K562 (cell line): ENCODE results near the gene UBE2Q1. TPM values are rescaled to one million over a fixed set of nuclear protein-coding genes. Genes with fewer than 3 reads are reported as not detected.

ENCODE experiments used
- ATAC-seq: fragments of 200-7000 bp; cut with Tn5 transposase; 3 replicates; pipeline ENCODE4 v1.9.1; 2020; ENCODE audit warnings: moderate library complexity
- BruUV-seq: library from RNA; stranded (reverse); fragments of 400-500 nt; replicated peaks from 2 replicates; lab custom pipeline; 2021; lab: Mats Ljungman, UMichigan
- CTCF ChIA-PET: fragments of 300-600 bp; formaldehyde crosslinking; extraction: SDS; loops from one replicate; lab custom pipeline; 2021; ENCODE audit warnings: low intra/inter-chr PET ratio; lab: Yijun Ruan, JAX
- POLR2A ChIA-PET: fragments of 300-600, 350-650 bp; sonication (Branson Sonifier 250); formaldehyde crosslinking; extraction: SDS; loops from one replicate; lab custom pipeline; 2021; ENCODE audit warnings: antibody characterized with exemption, inconsistent platforms; lab: Yijun Ruan, JAX
- DNase-seq, 4 experiments: peaks; one replicate each; pipeline versions ENCODE4 v3.0.0 to v3.0.0-alpha.2; 2011 to 2018; ENCODE audit warnings: low spot score in 3 of 4, mixed read lengths in 3 of 4; ENCODE audit errors: extremely low read depth in 1 of 4
- FAIRE-seq: peaks from 2 replicates; lab custom pipeline; 2011; peaks lifted over from hg19 to GRCh38; lab: Jason Lieb, UNC
- H2AFZ ChIP-seq: 2 replicates; pipeline ENCODE4 v1.6.0; 2011; ENCODE audit warnings: low read depth, low read length, control low read depth, inconsistent platforms
- H3K27ac ChIP-seq: fragments of 200-600 bp; 3 replicates; pipeline ENCODE4 v1.8.0; 2011; ENCODE audit warnings: low read depth, mild to moderate bottlenecking, control low read depth, inconsistent platforms, low read length, moderate library complexity, mixed read lengths; ENCODE audit errors: extremely low read depth
- H3K27me3 ChIP-seq, 2 experiments: fragments of 300-600 bp in 1 of 2; 2 replicates in 1 of 2; 3 replicates in 1 of 2; pipeline versions ENCODE4 v1.6.0 to v1.8.0; 2011; ENCODE audit warnings: inconsistent platforms in 2 of 2, low read length in 2 of 2, mild to moderate bottlenecking in 1 of 2, mixed read lengths in 1 of 2, moderate library complexity in 1 of 2; ENCODE audit not compliant: control insufficient read depth in 2 of 2, insufficient read depth in 2 of 2
- H3K36me3 ChIP-seq: fragments of 300-600 bp; 3 replicates; pipeline ENCODE4 v1.8.0; 2011; ENCODE audit warnings: mild to moderate bottlenecking, low read length, inconsistent platforms; ENCODE audit not compliant: control insufficient read depth, insufficient read depth
- H3K4me1 ChIP-seq, 2 experiments: fragments of 200-600 bp in 1 of 2; replicated peaks in 1 of 2; 2 replicates in 1 of 2; 3 replicates in 1 of 2; pipeline versions ENCODE4 v1.5.1 to v1.8.0; 2011; ENCODE audit warnings: inconsistent platforms in 2 of 2, low read length in 2 of 2, mild to moderate bottlenecking in 1 of 2, mixed read lengths in 1 of 2, moderate library complexity in 1 of 2; ENCODE audit not compliant: control insufficient read depth in 2 of 2, insufficient read depth in 2 of 2
- H3K4me2 ChIP-seq: 2 replicates; pipeline ENCODE4 v1.6.1; 2011; ENCODE audit warnings: low read length, control low read depth, inconsistent platforms, mixed read lengths; ENCODE audit not compliant: insufficient read depth
- H3K4me3 ChIP-seq: fragments of 200-600 bp; sonication (generic), shearing (Covaris generic); 2 replicates; pipeline ENCODE4 v1.5.1; 2016; ENCODE audit warnings: control low read depth, inconsistent platforms
- H3K79me2 ChIP-seq: fragments of 200-600 bp; 3 replicates; pipeline ENCODE4 v1.8.0; 2011; ENCODE audit warnings: low read length, inconsistent platforms; ENCODE audit not compliant: control insufficient read depth, insufficient read depth
- H3K9ac ChIP-seq, 2 experiments: 2 replicates each; pipeline versions ENCODE4 v1.6.0 to v1.6.1; 2011; ENCODE audit warnings: low read depth in 2 of 2, low read length in 2 of 2, control low read depth in 1 of 2, inconsistent platforms in 1 of 2, mild to moderate bottlenecking in 1 of 2, mixed read lengths in 1 of 2; ENCODE audit not compliant: insufficient read depth in 1 of 2
- H3K9me1 ChIP-seq: one replicate; pipeline ENCODE4 v1.6.0; 2011; ENCODE audit warnings: inconsistent platforms, mild to moderate bottlenecking, low read length, moderate library complexity; ENCODE audit not compliant: control insufficient read depth, insufficient read depth
- H3K9me3 ChIP-seq: replicated peaks from 2 replicates; pipeline ENCODE4 v1.5.1; 2011; ENCODE audit warnings: low read depth, low read length, inconsistent platforms; ENCODE audit not compliant: control insufficient read depth, insufficient read depth
- H4K20me1 ChIP-seq: replicated peaks from 2 replicates; pipeline ENCODE4 v1.6.1; 2011; ENCODE audit warnings: low read length, inconsistent platforms, mixed read lengths; ENCODE audit not compliant: control insufficient read depth, insufficient read depth
- CAMTA2 ChIP-seq: fragments of 250-450 bp; sonication (Bioruptor Pico); conservative IDR thresholded peaks from 2 replicates; pipeline ENCODE4 v1.5.1; 2022
- ETV6 ChIP-seq, 3 experiments: fragments of 150-350 bp in 1 of 3; sonication (generic) in 1 of 3; formaldehyde crosslinking in 1 of 3; IDR thresholded peaks; 2 replicates each; pipeline versions ENCODE4 v1.6.1 to v1.8.0; 2014 to 2022; ENCODE audit warnings: borderline replicate concordance in 2 of 3, low read depth in 2 of 3, antibody characterized with exemption in 1 of 3, low read length in 1 of 3, mild to moderate bottlenecking in 1 of 3, missing genetic modification reagents in 1 of 3
- GTF2B ChIP-seq: IDR thresholded peaks from 2 replicates; pipeline ENCODE4 v1.6.1; 2011; ENCODE audit not compliant: insufficient read length; ENCODE audit errors: extremely low read depth
- HEY1 ChIP-seq: fragments of 250-450 bp; sonication (Bioruptor Pico); IDR thresholded peaks from 2 replicates; pipeline ENCODE4 v1.5.0; 2020; ENCODE audit warnings: mild to moderate bottlenecking, moderate library complexity, borderline replicate concordance
- MAFK ChIP-seq: IDR thresholded peaks from 2 replicates; pipeline ENCODE4 v1.6.1; 2011; ENCODE audit warnings: low read length, improper control_type of control experiment
- MEF2D ChIP-seq: conservative IDR thresholded peaks from 2 replicates; pipeline ENCODE4 v1.6.1; 2016; ENCODE audit warnings: low read depth, missing genetic modification characterization, missing compliant biosample characterization
- SMARCC2 ChIP-seq: fragments of 450-650 bp; IDR thresholded peaks from 2 replicates; pipeline ENCODE4 v1.6.1; 2017; ENCODE audit warnings: antibody characterized with exemption, moderate library complexity, mild to moderate bottlenecking, low read depth
- XRCC3 ChIP-seq: fragments of 450-650 bp; IDR thresholded peaks from 2 replicates; pipeline ENCODE4 v1.6.1; 2017; ENCODE audit warnings: mild to moderate bottlenecking, moderate library complexity
- ZBTB43 ChIP-seq: sonication (generic); formaldehyde crosslinking; IDR thresholded peaks from 2 replicates; pipeline ENCODE4 v1.8.0; 2023; ENCODE audit warnings: mild to moderate bottlenecking, missing genetic modification reagents
- ZFP36 ChIP-seq: fragments of 150-350 bp; IDR thresholded peaks from 2 replicates; pipeline ENCODE4 v1.6.1; 2018; ENCODE audit warnings: low read length, low read depth; ENCODE audit not compliant: partially characterized antibody
- ZHX1 ChIP-seq: fragments of 150-350 bp; conservative IDR thresholded peaks from 2 replicates; pipeline ENCODE4 v1.6.1; 2014; ENCODE audit warnings: low read length
- ZNF121 ChIP-seq: sonication (generic); formaldehyde crosslinking; conservative IDR thresholded peaks from 2 replicates; pipeline ENCODE4 v1.8.0; 2022; ENCODE audit warnings: missing genetic modification reagents
- ZNF696 ChIP-seq: fragments of 250-450 bp; sonication (Bioruptor Pico); conservative IDR thresholded peaks from 2 replicates; pipeline ENCODE4 v1.4.0; 2020; ENCODE audit warnings: mild to moderate bottlenecking, moderate library complexity
- ZNF766 ChIP-seq: fragments of 200-800 bp; sonication (Bioruptor generic); conservative IDR thresholded peaks from 2 replicates; pipeline ENCODE4 v1.6.1; 2016; ENCODE audit warnings: missing genetic modification characterization, missing compliant biosample characterization
- WGBS: fragments of 100-300 bp; shearing (Covaris generic); methylation state at CpG from one replicate; pipeline ENCODE4 v1.1.6; 2016; ENCODE audit warnings: low coverage, mixed read lengths; ENCODE audit not compliant: insufficient coverage; ENCODE audit errors: missing lambda C conversion rate; 5-methylcytosine and 5-hydroxymethylcytosine counted together
- in situ Hi-C: fragments of 300-500 bp; cut with MboI; formaldehyde crosslinking; loops from 4 replicates; pipeline ENCODE4 v1.15.0; 2018; ENCODE audit warnings: inconsistent platforms, mixed read lengths
- intact Hi-C: fragments of 100-400 bp; cut with micrococcal nuclease; formaldehyde crosslinking; loops from 2 replicates; pipeline ENCODE4 v1.14.2; 2022
- polyA plus RNA-seq, 8 experiments: library from polyadenylated mRNA; depleted of rRNA in 4 of 8; stranded (reverse) in 5 of 8; unstranded in 3 of 8; fragments of >200 nt; fragmentation: Nextera tagmentation in 2 of 8; fragmentation: Illumina TruSeq in 1 of 8; extraction: Ambion mirVana in 2 of 8; extraction: Trizol in 1 of 8; gene quantifications; 2 replicates each; pipeline versions ENCODE4 v1.2.1 to v1.2.3, GENCODE V29; 2011 to 2014; ENCODE audit warnings: inconsistent platforms in 1 of 8, missing spikeins in 1 of 8
- total RNA-seq, 7 experiments: library from RNA; depleted of rRNA in 6 of 7; stranded (reverse); fragments of >200 nt in 6 of 7; fragmentation: Illumina TruSeq in 2 of 7; extraction: Trizol in 2 of 7; gene quantifications; 2 replicates each; pipeline versions ENCODE4 v1.2.1 to v1.2.3, GENCODE V29; 2011 to 2021; ENCODE audit warnings: low replicate concordance in 1 of 7

UBE2Q1 gene
- total and polyA plus RNA-seq, 9 of the 15 experiments (the other 6 are each of a cell fraction or from before 2014, with no cell fraction given), result 8.0 to 58.8 (median 27.6) TPM

- H3K4me3 ChIP-seq, result no peak overlapping the region
- H3K9me1 ChIP-seq, result no peaks in the 10 kb centered on the region
- peaks cover 72% of the 10 kb centered on the region for H3K36me3 ChIP-seq
- TF ChIP-seq SMARCC2 (no peak), ZFP36 (no peak), MEF2D (tag) (no peak), ZNF121 (no peak), GTF2B (no peak), MAFK (no peak), ZNF696 (CRISPR knock-in tag) (no peak), ETV6 (IDR thresholded peaks at IDR 0.05; ENCODE audit: borderline replicate concordance in 1 of 2, low read depth in 2 of 2, low read length in 1 of 2) (no peak), ETV6 (CRISPR knock-in tag; IDR thresholded peaks at IDR 0.05; ENCODE audit: borderline replicate concordance) (no peak), HEY1 (CRISPR knock-in tag) (no peak), ZNF766 (CRISPR knock-in tag) (no peak), CAMTA2 (CRISPR knock-in tag) (no peak), ZBTB43 (CRISPR knock-in tag) (no peak), XRCC3 (no peak), ZHX1 (no peak)
- H3K4me1 ChIP-seq, result no peaks in the 10 kb centered on the region; a peak in 2 of 5 replicates
- FAIRE-seq (no peak), ATAC-seq (no peak), DNase-seq (no peak)
- POLR2A ChIA-PET, result no interaction called here
- H3K27ac ChIP-seq, result no peak overlapping the region
- no TSS peak for BruUV-seq
- H3K9ac ChIP-seq, result no peak overlapping the region
- H2AFZ ChIP-seq, result no peak overlapping the region
- intact Hi-C loops (no loop called here), in situ Hi-C loops (no loop called here)
- CTCF ChIA-PET, result no interaction called here
- H3K4me2 ChIP-seq, result no peak overlapping the region
- H3K27me3 ChIP-seq, result no peaks in the 10 kb centered on the region
- WGBS, result 76% methylated on average over 6 of the region's 6 CpGs
- H4K20me1 ChIP-seq, result peaks cover 8% of the 10 kb centered on the region; the same call in 1 of the 2 replicates
- no peaks in the 10 kb centered on the region for H3K9me3 ChIP-seq
- H3K79me2 ChIP-seq, result peaks cover 1% of the 10 kb centered on the region; the same call in 2 of the 3 replicates
Measured at GRCh38 chr1:154550657-154551056, 7.8 kb downstream of the UBE2Q1 start.
